BE2C (cell line): ENCODE data around the gene ARRDC2.
"Not testable (repeated sequence)": the region's sequence is repeated elsewhere in the genome, so short reads cannot be mapped to it uniquely, and the experiment has no call there.

ENCODE experiments used
- DNase-seq: peaks from one replicate; pipeline ENCODE4 v3.0.0-alpha.2; 2020
- H3K27me3 ChIP-seq: fragments of 250-450 bp; sonication (Bioruptor Pico); 2 replicates; pipeline ENCODE4 v1.5.1; 2020; ENCODE audit warnings: mild to moderate bottlenecking
- H3K36me3 ChIP-seq: fragments of 250-450 bp; sonication (Bioruptor Pico); 2 replicates; pipeline ENCODE4 v1.5.1; 2020; ENCODE audit warnings: mild to moderate bottlenecking
- H3K4me1 ChIP-seq: fragments of 250-450 bp; sonication (Bioruptor Pico); 2 replicates; pipeline ENCODE4 v1.5.1; 2020
- H3K4me3 ChIP-seq: 2 replicates; pipeline ENCODE4 v1.5.1; 2011; ENCODE audit warnings: low read depth, low read length
- H3K9me3 ChIP-seq: fragments of 250-450 bp; sonication (Bioruptor Pico); 2 replicates; pipeline ENCODE4 v1.5.1; 2020
- TF ChIP-seq, protein P1 (sequence below): IDR thresholded peaks from 2 replicates; pipeline ENCODE4 v1.5.1; 2012; ENCODE audit warnings: mild to moderate bottlenecking, low read depth, low read length

Gene ARRDC2

DNA sequence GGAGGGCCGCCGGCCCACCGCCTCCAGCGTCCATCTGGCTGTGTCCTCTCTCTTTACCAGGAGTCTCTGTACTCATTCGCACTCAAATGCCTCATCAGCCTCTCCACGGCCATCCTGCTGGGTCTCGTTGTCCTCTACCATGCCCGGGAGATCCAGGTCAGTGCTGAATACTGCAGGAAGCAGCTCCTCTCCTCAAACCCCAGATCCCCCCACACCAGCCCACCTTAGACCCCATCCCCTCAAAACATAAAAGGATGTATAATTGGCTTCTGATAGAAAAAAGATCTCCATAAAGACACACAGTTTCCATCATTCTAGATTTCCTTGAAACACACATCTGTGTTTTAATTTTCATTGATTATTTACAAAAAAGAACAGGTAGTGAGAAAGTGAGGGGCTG lies 32.9 kb upstream of the ARRDC2 start:
- Histone ChIP-seq H3K4me3 (no peak overlapping the region), H3K36me3 (no peaks in the 10 kb centered on the region), H3K27me3 (no peaks in the 10 kb centered on the region), H3K4me1 (no peaks in the 10 kb centered on the region), H3K9me3 (no peaks in the 10 kb centered on the region)
- TF ChIP-seq, protein P1, sequence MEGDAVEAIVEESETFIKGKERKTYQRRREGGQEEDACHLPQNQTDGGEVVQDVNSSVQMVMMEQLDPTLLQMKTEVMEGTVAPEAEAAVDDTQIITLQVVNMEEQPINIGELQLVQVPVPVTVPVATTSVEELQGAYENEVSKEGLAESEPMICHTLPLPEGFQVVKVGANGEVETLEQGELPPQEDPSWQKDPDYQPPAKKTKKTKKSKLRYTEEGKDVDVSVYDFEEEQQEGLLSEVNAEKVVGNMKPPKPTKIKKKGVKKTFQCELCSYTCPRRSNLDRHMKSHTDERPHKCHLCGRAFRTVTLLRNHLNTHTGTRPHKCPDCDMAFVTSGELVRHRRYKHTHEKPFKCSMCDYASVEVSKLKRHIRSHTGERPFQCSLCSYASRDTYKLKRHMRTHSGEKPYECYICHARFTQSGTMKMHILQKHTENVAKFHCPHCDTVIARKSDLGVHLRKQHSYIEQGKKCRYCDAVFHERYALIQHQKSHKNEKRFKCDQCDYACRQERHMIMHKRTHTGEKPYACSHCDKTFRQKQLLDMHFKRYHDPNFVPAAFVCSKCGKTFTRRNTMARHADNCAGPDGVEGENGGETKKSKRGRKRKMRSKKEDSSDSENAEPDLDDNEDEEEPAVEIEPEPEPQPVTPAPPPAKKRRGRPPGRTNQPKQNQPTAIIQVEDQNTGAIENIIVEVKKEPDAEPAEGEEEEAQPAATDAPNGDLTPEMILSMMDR = no peak
- no peak for DNase-seq

DNA sequence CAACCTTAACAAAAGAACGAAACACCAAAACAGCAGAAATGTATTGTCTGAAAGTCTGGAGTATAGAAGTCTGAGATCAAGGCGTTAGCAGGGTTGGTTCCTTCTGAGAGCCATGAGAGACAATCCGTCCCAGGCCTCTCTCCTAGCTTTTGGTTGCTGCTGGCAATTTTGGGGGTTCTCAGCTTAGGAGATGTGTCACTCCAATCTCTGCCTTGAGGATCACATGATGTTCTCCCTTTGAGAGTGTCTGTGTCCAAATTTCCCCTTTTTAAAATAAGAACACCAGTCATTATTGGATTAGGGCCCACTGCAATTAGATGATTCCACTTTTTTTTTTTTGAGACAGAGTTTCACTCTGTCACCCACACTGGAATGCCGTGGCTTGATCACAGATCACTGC lies 30.9 kb upstream of the ARRDC2 start:
- Histone ChIP-seq H3K9me3 (no peaks in the 10 kb centered on the region), H3K4me3 (no peak overlapping the region), H3K27me3 (no peaks in the 10 kb centered on the region), H3K36me3 (no peaks in the 10 kb centered on the region), H3K4me1 (no peaks in the 10 kb centered on the region)
- TF ChIP-seq, protein P1 = no peak
- no peak for DNase-seq

DNA sequence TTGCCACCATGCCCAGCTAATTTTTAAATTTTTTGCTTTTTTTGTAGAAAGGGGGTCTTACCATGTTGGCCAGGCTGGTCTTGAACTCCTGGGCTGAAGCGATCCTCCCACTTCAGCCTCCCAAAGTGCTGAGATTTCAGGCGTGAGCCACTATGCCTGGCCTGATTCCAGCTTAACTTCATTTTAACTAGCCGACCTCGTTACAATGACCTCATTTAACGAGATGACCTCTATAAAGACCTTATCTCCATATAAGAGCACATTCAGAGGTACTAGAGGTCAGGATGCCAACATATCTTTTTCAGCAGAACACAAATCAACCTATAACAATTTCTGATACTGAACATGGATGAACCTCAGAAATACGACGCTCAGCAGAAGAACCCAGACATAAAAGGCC lies 30.5 kb upstream of the ARRDC2 start:
- TF ChIP-seq, protein P1 = no peak

DNA sequence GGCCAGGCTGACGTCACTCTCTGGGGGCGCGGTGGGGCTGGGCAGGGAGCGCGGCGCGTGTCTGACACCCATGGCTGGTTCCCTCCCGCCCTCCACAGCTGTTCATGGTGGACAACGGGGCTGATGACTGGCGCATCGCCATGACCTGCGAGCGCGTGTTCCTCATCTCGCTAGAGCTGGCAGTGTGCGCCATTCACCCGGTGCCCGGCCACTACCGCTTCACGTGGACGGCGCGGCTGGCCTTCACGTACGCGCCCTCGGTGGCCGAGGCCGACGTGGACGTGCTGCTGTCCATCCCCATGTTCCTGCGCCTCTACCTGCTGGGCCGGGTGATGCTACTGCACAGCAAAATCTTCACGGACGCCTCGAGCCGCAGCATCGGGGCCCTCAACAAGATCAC lies 26.4 kb upstream of the ARRDC2 start:
- H3K4me1 ChIP-seq = no peaks in the 10 kb centered on the region
- TF ChIP-seq, protein P1 = no peak

More for the DNA sequence above, 30.5 kb upstream of the ARRDC2 start:
- no peaks in the 10 kb centered on the region for H3K27me3 ChIP-seq
- H3K9me3 ChIP-seq = no peaks in the 10 kb centered on the region
- DNase-seq = no peak
- no peaks in the 10 kb centered on the region for H3K4me1 ChIP-seq
- no peaks in the 10 kb centered on the region for H3K36me3 ChIP-seq
- no peak overlapping the region for H3K4me3 ChIP-seq

DNA sequence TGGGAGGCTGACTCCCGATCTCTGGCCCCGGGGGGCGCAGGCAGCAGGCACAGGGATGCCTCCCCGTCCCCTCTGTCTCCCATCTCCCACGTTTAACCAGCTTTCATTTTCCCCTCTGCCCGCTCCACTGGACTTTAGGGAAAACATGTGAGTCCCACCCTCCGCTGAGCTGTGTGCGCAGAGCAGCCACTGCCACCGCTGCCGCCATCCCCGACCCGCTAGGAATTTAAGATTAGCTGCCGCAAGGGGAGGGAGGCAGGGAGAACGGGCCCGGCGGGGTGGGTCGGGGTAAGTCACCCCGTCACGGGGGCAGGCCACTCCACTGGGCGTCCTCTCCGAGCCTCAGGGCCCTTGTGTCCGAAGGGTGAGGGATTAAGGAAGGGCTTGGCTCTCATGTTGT lies 25.5 kb upstream of the ARRDC2 start:
- no peak for DNase-seq
- Histone ChIP-seq H3K27me3 (no peaks in the 10 kb centered on the region), H3K36me3 (no peaks in the 10 kb centered on the region), H3K4me3 (no peak overlapping the region), H3K9me3 (no peaks in the 10 kb centered on the region), H3K4me1 (no peaks in the 10 kb centered on the region)
- TF ChIP-seq, protein P1 = no peak

More for the DNA sequence above, 26.4 kb upstream of the ARRDC2 start:
- Histone ChIP-seq H3K4me3 (no peak overlapping the region), H3K27me3 (no peaks in the 10 kb centered on the region), H3K9me3 (no peaks in the 10 kb centered on the region), H3K36me3 (no peaks in the 10 kb centered on the region)
- DNase-seq = no peak

DNA sequence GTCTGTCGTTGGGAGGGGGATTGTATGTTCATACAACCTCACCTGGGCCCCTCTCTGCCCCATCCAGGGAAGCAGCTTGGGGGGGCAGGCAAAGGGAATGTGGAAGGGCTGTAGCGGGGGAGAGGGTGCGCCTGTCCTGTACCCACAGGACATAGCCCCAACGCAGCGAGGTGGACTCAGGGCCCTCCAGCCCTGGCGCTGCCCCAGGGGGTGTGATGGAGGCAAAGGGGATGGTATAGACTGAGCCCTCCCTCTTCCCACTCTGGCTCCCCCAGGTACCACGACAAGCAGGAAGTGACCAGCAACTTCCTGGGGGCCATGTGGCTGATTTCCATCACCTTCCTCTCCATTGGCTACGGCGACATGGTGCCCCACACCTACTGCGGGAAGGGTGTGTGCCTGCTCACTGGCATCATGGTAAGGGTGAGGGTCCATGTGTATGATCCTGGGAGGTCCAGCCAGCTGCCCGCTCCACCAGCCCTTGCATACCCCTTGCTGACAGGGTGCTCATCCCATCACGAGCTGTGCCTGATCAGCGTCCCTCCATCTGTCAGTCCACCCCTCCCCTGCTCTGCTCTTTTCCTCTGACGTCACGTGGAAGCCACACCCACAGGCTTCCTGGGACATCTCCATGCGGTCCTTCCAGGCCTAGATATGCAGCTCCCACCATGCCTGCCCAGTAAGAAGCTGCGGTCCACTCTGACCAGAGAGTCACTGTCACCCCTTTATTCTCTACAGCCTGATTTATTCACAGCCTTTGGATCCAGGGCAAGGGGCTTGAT lies 22.7 kb upstream of the ARRDC2 start:
- no peak overlapping the region for H3K4me3 ChIP-seq
- DNase-seq = peak; percentile 39

DNA sequence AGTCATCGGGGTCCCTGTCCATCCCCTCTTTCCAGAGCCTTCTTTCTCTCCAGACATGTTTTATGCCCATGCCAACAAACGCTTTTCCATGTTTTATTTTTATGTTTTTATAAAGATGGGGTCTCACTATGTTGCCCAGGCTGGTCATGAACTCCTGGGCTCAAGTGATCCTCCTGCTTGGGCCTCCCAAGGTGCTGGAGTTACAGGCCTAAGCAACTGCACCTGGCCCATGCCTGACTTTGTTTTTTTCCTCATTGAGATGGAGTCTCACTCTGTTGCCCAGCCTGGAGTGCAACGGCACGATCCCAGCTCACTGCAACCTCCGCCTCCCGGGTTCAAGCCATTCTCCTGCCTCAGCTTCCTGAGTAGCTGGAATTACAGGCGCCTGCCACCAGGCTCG lies 21.4 kb upstream of the ARRDC2 start:
- H3K9me3 ChIP-seq, H3K4me3 ChIP-seq, DNase-seq, H3K27me3 ChIP-seq, H3K4me1 ChIP-seq, H3K36me3 ChIP-seq: not testable (repeated sequence)

More for the DNA sequence above, 22.7 kb upstream of the ARRDC2 start:
- H3K27me3 ChIP-seq = no peaks in the 10 kb centered on the region
- H3K4me1 ChIP-seq = no peaks in the 10 kb centered on the region
- no peaks in the 10 kb centered on the region for H3K36me3 ChIP-seq
- TF ChIP-seq, protein P1 = no peak
- H3K9me3 ChIP-seq = no peaks in the 10 kb centered on the region
